ENCODE results near the gene ANKS3. TPM values are rescaled to one million over a fixed set of nuclear protein-coding genes. Genes with fewer than 3 reads are reported as not detected.

The ANKS3 gene
- total and polyA plus RNA-seq, 12 donors, result 5.1 to 33.7 (median 8.3) TPM

GRCh38 chr16:4736546-4736945, 2.5 kb upstream of the ANKS3 start:
- H3K36me3 ChIP-seq, result peaks cover 0 to 3% (median 0%) of the 10 kb centered on the region in 9 donors
- ATAC-seq (no peak), DNase-seq (no peak)
- intact Hi-C loops (cut with DNase I), result loop anchor here in 2 of 10 donors (5.0 to 10.0 kb wide), 2 partner anchors 61 to 218 kb away; partner anchors contain the start of genes SEC14L5 (in 1 of the 2) and SMIM22 (in 1 of the 2)
- no peak for TF ChIP-seq CTCF (IDR thresholded peaks at IDR 0.05)
- 90 to 92% methylated on average over 4 of the region's 4 CpGs for WGBS, 2 donors
- H3K4me3 ChIP-seq, result no peak overlapping the region
- no peaks in the 10 kb centered on the region for H3K9me3 ChIP-seq
- no peak overlapping the region for H3K27ac ChIP-seq
- H3K27me3 ChIP-seq, result no peaks in the 10 kb centered on the region
- H3K4me1 ChIP-seq, result peaks cover 2 to 20% (median 15%) of the 10 kb centered on the region in 9 donors

GRCh38 chr16:4734730-4735535, 862 bp upstream of the ANKS3 start:
- no peak for TF ChIP-seq CTCF (IDR thresholded peaks at IDR 0.05)
- H3K9me3 ChIP-seq, result no peaks in the 10 kb centered on the region
- 8% methylated on average over 38 of the region's 38 CpGs for WGBS, 2 donors
- H3K4me1 ChIP-seq, result peaks cover 2 to 20% (median 15%) of the 10 kb centered on the region in 9 donors
- peaks cover 0 to 19% (median 0%) of the 10 kb centered on the region in 9 donors for H3K36me3 ChIP-seq
- peak overlapping the region in 9 of 10 donors; percentile 52 to 85 (median 80) for H3K27ac ChIP-seq
- intact Hi-C loops (cut with DNase I), result loop anchor here in 3 of 10 donors (5.0 to 10.0 kb wide), 3 partner anchors 32 to 220 kb away; partner anchors contain the start of genes SEC14L5 (in 1 of the 3), SMIM22 (in 1 of the 3) and ZNF500 (in 1 of the 3)
- DNase-seq (peak; percentile 90 to 92), ATAC-seq (peak; percentile 80 to 94 (median 88))
- peak overlapping the region; percentile 77 to 99 (median 93) for H3K4me3 ChIP-seq
- no peaks in the 10 kb centered on the region for H3K27me3 ChIP-seq

- 1% methylated on average over 19 of the region's 19 CpGs for WGBS, 2 donors
- no peak for TF ChIP-seq CTCF (IDR thresholded peaks at IDR 0.05)
- ATAC-seq (peak in 1 of 8 donors; percentile 1), DNase-seq (no peak)
- H3K36me3 ChIP-seq, result peaks cover 0 to 32% (median 8%) of the 10 kb centered on the region in 9 donors
- H3K9me3 ChIP-seq, result no peaks in the 10 kb centered on the region
- H3K27me3 ChIP-seq, result no peaks in the 10 kb centered on the region
- peaks cover 2 to 20% (median 15%) of the 10 kb centered on the region in 9 donors for H3K4me1 ChIP-seq
- H3K27ac ChIP-seq, result peak overlapping the region in 9 of 10 donors; percentile 66 to 85 (median 80)
- H3K4me3 ChIP-seq, result peak overlapping the region; percentile 77 to 99 (median 93)
- intact Hi-C loops (cut with DNase I), result loop anchor here in 2 of 10 donors (5.0 to 10.0 kb wide), 2 partner anchors 34 to 221 kb away; partner anchors contain the start of genes SEC14L5 (in 1 of the 2) and ZNF500 (in 1 of the 2)
Measured at GRCh38 chr16:4733747-4734062, 366 bp downstream of the ANKS3 start.

- intact Hi-C loops (cut with DNase I), result loop anchor here in 2 of 10 donors (5.0 to 10.0 kb wide), 2 partner anchors 34 to 222 kb away; partner anchors contain the start of genes SEC14L5 (in 1 of the 2) and ZNF500 (in 1 of the 2)
- ATAC-seq, result no peak
- H3K27ac ChIP-seq, result peak overlapping the region in 9 of 10 donors; percentile 66 to 85 (median 80)
- no peak for DNase-seq
- peaks cover 0 to 36% (median 10%) of the 10 kb centered on the region in 9 donors for H3K36me3 ChIP-seq
- H3K4me3 ChIP-seq, result peak overlapping the region; percentile 77 to 99 (median 93)
- no peak for TF ChIP-seq CTCF (IDR thresholded peaks at IDR 0.05)
- H3K9me3 ChIP-seq, result no peaks in the 10 kb centered on the region
- 31 to 42% methylated on average over 17 of the region's 17 CpGs for WGBS, 2 donors
- H3K27me3 ChIP-seq, result no peaks in the 10 kb centered on the region
- H3K4me1 ChIP-seq, result peaks cover 2 to 20% (median 15%) of the 10 kb centered on the region in 9 donors
Measured at GRCh38 chr16:4733211-4733742, 794 bp downstream of the ANKS3 start.
